NOMO-1 (cell line): ENCODE data around the gene KSR2.
"Not testable (repeated sequence)": the region's sequence is repeated elsewhere in the genome, so short reads cannot be mapped to it uniquely, and the experiment has no call there.

Experiments used
- DNase-seq, 2 experiments: peaks; one replicate each; lab custom pipeline; 2025; ENCODE audit not compliant: unreplicated experiment in 2 of 2; lab: John Stamatoyannopoulos, UW

Gene KSR2

GRCh38 chr12:117829108-117829507, 139.7 kb downstream of the KSR2 start:
- DNase-seq = no peak

- DNase-seq = no peak
These were observed 141.1 kb downstream of the KSR2 start for GRCh38 chr12:117827660-117828059.

GRCh38 chr12:117825827-117826226, 143.0 kb downstream of the KSR2 start:
- DNase-seq = no peak

GRCh38 chr12:117821480-117822175, 147.2 kb downstream of the KSR2 start:
- no peak for DNase-seq

GRCh38 chr12:117820216-117820907, 148.4 kb downstream of the KSR2 start:
- no peak for DNase-seq

- DNase-seq = no peak
These were observed 149.6 kb downstream of the KSR2 start for GRCh38 chr12:117819160-117819559.

GRCh38 chr12:117818400-117818799, 150.4 kb downstream of the KSR2 start:
- DNase-seq = no peak

GRCh38 chr12:117809509-117809908, 159.3 kb downstream of the KSR2 start:
- no peak for DNase-seq

GRCh38 chr12:117807946-117808345, 160.8 kb downstream of the KSR2 start:
- DNase-seq = no peak

- no peak for DNase-seq
These were observed 161.4 kb downstream of the KSR2 start for GRCh38 chr12:117807355-117807754.

- no peak for DNase-seq
These were observed 162.9 kb downstream of the KSR2 start for GRCh38 chr12:117805865-117806264.

GRCh38 chr12:117803001-117803400, 165.8 kb downstream of the KSR2 start:
- no peak for DNase-seq

GRCh38 chr12:117800711-117801110, 168.1 kb downstream of the KSR2 start:
- DNase-seq = not testable (repeated sequence)

- DNase-seq = no peak
These were observed 171.6 kb downstream of the KSR2 start for GRCh38 chr12:117797202-117797601.

- DNase-seq = no peak
These were observed 175.8 kb downstream of the KSR2 start for GRCh38 chr12:117792877-117793424.

- no peak for DNase-seq
These were observed 176.3 kb downstream of the KSR2 start for GRCh38 chr12:117792471-117792870.

GRCh38 chr12:117790948-117791347, 177.8 kb downstream of the KSR2 start:
- DNase-seq = no peak

GRCh38 chr12:117790198-117790597, 178.6 kb downstream of the KSR2 start:
- no peak for DNase-seq

- no peak for DNase-seq
These were observed 179.4 kb downstream of the KSR2 start for GRCh38 chr12:117789195-117789912.

GRCh38 chr12:117778656-117779055, 190.1 kb downstream of the KSR2 start:
- DNase-seq = no peak

- DNase-seq = no peak
These were observed 193.6 kb downstream of the KSR2 start for GRCh38 chr12:117774941-117775775.
